Stimulated activated CD8-positive, alpha-beta memory T cell treated with anti-CD3 and anti-CD28 coated beads, Interleukin-12 subunit alpha, Interleukin-12 subunit beta, amount 100 ng/mL, for 1 hour (primary cell): ENCODE data around the gene UNC13A.
A peak's percentile ranks its signal among the peaks of the same experiment; 100 is the strongest.
"Not testable (repeated sequence)": the region's sequence is repeated elsewhere in the genome, so short reads cannot be mapped to it uniquely, and the experiment has no call there.

Source experiments
- DNase-seq: peaks from one replicate; pipeline ENCODE4 v3.0.0-alpha.2; 2020; ENCODE audit warnings: low read depth

The UNC13A gene

GRCh38 chr19:17570291-17570690 lies 117.9 kb downstream of the UNC13A start:
- DNase-seq, result not testable (repeated sequence)

DNA sequence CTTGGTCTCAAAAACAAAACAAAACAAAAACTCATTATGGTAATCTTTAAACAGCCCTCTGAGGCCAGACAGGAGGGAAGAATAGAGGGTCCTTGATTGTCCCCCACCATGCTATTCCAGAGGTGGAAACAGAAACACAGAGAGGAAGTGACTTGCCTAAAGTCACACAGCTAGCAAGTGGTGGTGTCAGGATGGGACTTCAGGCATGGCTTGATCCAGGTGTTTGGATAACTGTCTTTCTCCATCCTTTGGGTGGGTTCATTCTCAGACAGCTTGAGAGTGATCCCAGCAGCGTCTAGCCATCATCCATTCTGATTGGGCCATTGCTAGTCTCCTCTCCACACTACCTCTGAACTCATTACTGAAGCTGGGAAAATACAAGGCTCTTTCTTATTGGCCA lies 120.2 kb downstream of the UNC13A start:
- no peak for DNase-seq

- DNase-seq, result no peak
Observed at GRCh38 chr19:17565611-17566010, 122.5 kb downstream of the UNC13A start.

- DNase-seq, result no peak
Observed at GRCh38 chr19:17564781-17565180, 123.4 kb downstream of the UNC13A start.

GRCh38 chr19:17562561-17562960 lies 125.6 kb downstream of the UNC13A start:
- DNase-seq, result no peak

DNA sequence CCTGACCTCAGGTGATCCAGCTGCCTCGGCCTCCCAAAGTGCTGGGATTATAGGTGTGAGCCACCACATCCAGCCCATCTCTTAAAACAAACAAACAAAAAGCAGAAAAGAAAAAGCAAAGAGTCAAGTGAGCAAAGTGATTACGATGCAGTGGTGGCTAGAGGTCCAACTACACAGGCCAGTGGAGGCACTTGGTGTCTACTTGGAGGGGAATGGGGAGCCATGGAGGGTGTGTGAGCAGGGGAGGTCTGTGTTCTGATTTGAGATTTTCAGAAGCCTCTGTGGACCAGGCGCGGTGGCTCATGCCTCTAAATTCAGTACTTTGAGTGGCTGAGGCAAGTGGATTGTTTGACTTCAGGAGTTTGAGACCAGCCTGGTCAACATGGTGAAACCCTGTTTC lies 126.1 kb downstream of the UNC13A start:
- no peak for DNase-seq

DNA sequence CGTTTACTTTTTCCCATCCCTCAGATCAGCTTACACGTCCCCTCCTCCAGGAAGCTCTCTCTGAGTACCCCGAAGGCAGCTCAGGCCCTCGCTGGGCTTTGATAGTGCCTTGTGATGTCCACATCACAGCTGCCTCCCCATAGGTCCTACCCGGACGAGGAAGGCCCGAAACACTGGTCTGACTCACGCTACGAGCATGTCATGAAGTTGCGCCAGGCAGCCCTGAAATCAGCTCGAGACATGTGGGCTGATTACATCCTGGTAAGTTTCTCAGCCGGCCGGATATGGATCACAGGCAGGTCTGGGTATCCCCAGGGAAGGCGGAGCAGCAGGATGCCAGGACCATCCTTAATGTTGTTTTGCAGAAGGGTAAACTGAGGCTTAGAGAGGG lies 128.0 kb downstream of the UNC13A start:
- DNase-seq, result no peak

DNA sequence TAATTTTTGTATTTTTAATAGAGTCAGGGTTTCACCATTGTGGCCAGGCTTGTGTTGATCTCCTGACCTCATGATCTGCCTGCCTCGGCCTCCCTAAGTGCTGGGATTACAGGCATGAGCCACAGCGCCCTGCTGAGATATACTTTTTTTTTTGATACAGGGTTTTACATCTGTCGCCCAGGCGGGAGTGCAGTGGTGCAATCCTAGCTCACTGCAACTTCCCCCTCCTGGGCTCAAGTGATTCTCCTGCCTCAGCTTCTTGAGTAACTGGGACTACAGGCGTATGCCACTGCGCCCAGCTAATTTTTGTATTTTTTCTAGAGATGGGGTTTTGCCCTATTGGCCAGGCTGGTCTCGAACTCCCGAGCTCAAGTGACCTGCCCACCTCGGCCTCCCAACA lies 130.7 kb downstream of the UNC13A start:
- no peak for DNase-seq

DNA sequence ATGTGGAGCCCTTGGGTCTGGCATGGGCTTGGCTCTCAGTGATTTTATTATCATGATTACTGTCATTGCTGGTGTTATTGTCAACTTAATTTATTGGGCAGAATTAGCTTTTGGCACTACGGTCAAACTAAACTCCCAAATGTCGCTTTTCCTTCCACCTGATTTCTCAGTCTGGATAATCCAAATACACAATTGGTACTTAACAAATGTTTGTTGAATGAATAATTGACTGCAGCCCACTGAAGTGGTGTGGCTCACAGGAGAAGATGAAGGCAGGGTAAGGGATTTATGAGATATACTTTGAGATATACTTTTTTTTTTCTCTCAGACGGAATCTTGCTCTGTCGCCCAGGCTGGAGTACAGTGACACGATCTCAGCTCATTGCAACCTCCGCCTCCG lies 131.2 kb downstream of the UNC13A start:
- DNase-seq, result no peak

DNA sequence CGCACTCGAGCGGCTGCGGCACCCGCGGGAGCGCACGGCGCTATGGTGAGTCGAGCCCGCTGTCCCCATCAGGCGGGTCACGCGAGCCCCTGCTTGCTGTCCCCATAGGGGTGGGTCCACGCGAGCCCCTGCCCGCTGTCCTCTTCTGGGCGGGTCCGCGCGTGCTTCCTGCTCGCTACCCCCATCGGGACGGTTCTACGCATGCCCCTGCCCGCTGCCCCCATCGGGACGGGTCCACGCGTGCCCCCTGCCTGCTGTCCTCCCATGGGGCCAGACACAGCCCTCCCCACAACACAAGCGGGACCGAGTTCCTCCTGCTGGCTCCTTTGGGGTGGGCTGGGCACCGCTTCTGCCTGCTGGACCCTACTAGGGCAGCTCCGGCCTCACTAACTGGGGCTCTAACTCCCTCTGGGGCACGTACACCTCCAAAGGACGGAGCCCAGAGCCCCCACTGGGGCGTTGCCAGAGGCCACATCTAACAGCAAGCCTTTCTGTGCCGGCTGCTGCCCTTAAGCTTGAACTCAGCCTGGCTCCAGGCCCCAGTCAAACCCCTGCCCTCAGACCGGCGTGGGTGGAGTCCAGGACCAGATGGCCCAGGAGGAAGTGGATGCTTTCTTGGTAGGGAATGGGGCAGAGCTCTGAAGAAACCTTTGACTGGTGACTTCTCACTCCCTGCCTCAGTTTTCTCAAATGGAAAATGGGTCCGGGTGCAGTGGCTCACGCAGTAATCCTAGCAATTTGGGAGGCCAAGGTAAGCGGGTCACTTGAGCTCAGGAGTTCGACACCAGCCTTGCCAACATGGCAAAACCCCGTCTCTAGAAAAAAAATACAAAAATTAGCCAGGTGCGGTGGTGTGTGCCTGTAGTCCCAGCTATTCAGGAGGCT lies 132.0 kb downstream of the UNC13A start:
- DNase-seq, result no peak

DNA sequence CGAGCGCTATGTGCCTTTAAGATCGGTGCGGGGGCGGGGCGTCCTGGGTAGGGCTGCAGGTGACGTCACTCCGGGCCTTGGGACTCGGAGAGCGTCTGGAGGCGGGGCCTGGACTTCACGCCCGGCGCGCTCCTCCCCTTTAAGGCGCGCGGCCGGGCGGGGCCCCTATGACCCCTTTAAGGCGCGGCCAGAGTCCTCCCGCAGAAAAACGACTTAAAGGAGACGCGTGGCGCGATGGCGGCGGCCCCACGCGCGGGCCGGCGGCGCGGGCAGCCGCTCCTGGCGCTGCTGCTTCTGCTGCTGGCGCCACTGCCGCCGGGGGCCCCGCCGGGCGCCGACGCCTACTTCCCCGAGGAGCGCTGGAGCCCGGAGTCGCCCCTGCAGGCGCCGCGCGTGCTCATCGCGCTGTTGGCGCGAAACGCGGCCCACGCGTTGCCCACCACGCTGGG lies 132.7 kb downstream of the UNC13A start, which contains the start of gene COLGALT1:
TSS of gene COLGALT1 (plus strand) at position 170 of the 449 bp plus-strand sequence. CDS start at position 235, 65 bp downstream.
- peak; percentile 98 for DNase-seq

- DNase-seq, result no peak
Observed at GRCh38 chr19:17554968-17555479, 133.1 kb downstream of the UNC13A start.

DNA sequence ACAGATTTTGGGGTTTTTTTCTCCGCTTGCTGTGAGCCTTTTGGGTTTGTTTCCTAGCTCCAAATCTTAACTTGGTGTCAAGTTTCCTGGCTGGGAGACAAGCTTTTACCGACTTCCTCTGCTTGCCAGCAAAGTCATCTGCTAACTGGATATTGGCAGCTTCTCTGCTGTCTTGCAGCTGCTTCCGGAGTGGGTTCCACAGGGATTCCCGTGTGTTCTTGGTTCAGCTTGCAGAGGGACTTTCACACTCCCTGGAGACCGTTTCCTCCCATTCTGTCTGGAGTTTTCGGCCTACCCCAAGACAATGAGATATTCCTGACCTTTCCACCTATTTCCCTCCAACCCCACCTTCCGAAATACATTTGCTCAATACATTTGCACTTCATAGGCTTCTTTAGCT lies 134.9 kb downstream of the UNC13A start:
- DNase-seq, result no peak

GRCh38 chr19:17552735-17553134 lies 135.4 kb downstream of the UNC13A start:
- not testable (repeated sequence) for DNase-seq
